ENCODE data around the gene SEM1. TPM values are rescaled to one million over a fixed set of nuclear protein-coding genes. Genes with fewer than 3 reads are reported as not detected.

Gene SEM1
- total RNA-seq, 2 experiments from 2014 or later, result 17.4 to 18.2 TPM

- peaks cover 26% of the 10 kb centered on the region for H3K4me1 Mint-ChIP-seq (ENCODE audit: low read depth)
- intact Hi-C loops (cut with DNase I, micrococcal nuclease), result no loop called here
- CTCF ChIA-PET, result no interaction called here
Observed at GRCh38 chr7:96685353-96685752, 24.3 kb downstream of the SEM1 start.

GRCh38 chr7:96679886-96680285 is 29.8 kb downstream of the SEM1 start:
- POLR2A ChIA-PET, result interaction anchor here (1.0 kb wide), 1 partner anchor 13 kb away, joined by 3 read pairs; no protein-coding TSS in a partner anchor
- H3K27ac Mint-ChIP-seq, result no peak overlapping the region
- H3K36me3 Mint-ChIP-seq (ENCODE audit: low read depth), result peaks cover 44% of the 10 kb centered on the region

More at GRCh38 chr7:96685353-96685752, 24.3 kb downstream of the SEM1 start:
- Histone ChIP-seq H3K27me3 (ENCODE audit: control insufficient read depth in 1 of 2, insufficient read depth in 2 of 2, low read length in 2 of 2) (no peaks in the 10 kb centered on the region), H3K9me3 (ENCODE audit: control insufficient read depth in 1 of 2, insufficient read depth in 1 of 2, low read length in 2 of 2) (no peaks in the 10 kb centered on the region), H3K36me3 (ENCODE audit: insufficient read depth, low read length) (peaks cover 9% of the 10 kb centered on the region), H3K4me3 (ENCODE audit: low read length) (no peak overlapping the region), H3K4me1 (ENCODE audit: insufficient read depth, low read length) (no peaks in the 10 kb centered on the region), H3K27ac (ENCODE audit: low read depth in 1 of 2, low read length in 2 of 2) (no peak overlapping the region)
- ATAC-seq (ENCODE audit: poor library complexity), result no peak
- no peak for TF ChIP-seq CTCF (IDR thresholded peaks at IDR 0.05)
- no peaks in the 10 kb centered on the region for H3K27me3 Mint-ChIP-seq
- H3K27ac Mint-ChIP-seq, result peak overlapping the region; percentile 26
- peak in 1 of 14 experiments; percentile 50 for DNase-seq
- peaks cover 96% of the 10 kb centered on the region for H3K36me3 Mint-ChIP-seq (ENCODE audit: low read depth)
- H3K9me3 Mint-ChIP-seq, result peaks cover 9% of the 10 kb centered on the region
- H3K4me3 Mint-ChIP-seq, result no peak overlapping the region
- POLR2A ChIA-PET, result no interaction called here

GRCh38 chr7:96676919-96677318 is 32.7 kb downstream of the SEM1 start:
- Mint-ChIP-seq H3K36me3 (ENCODE audit: low read depth) (peaks cover 34% of the 10 kb centered on the region), H3K9me3 (peaks cover 2% of the 10 kb centered on the region)
- no peak for ATAC-seq (ENCODE audit: poor library complexity)

More at GRCh38 chr7:96679886-96680285, 29.8 kb downstream of the SEM1 start:
- TF ChIP-seq CTCF (IDR thresholded peaks at IDR 0.05), result no peak
- intact Hi-C loops (cut with DNase I, micrococcal nuclease), result no loop called here
- Histone ChIP-seq H3K9me3 (ENCODE audit: control insufficient read depth in 1 of 2, insufficient read depth in 1 of 2, low read length in 2 of 2) (no peaks in the 10 kb centered on the region), H3K4me1 (ENCODE audit: insufficient read depth, low read length) (no peaks in the 10 kb centered on the region), H3K27me3 (ENCODE audit: control insufficient read depth in 1 of 2, insufficient read depth in 2 of 2, low read length in 2 of 2) (no peaks in the 10 kb centered on the region), H3K36me3 (ENCODE audit: insufficient read depth, low read length) (no peaks in the 10 kb centered on the region), H3K27ac (ENCODE audit: low read depth in 1 of 2, low read length in 2 of 2) (no peak overlapping the region), H3K4me3 (ENCODE audit: low read length) (no peak overlapping the region)
- H3K27me3 Mint-ChIP-seq, result no peaks in the 10 kb centered on the region
- CTCF ChIA-PET, result no interaction called here
- DNase-seq (no peak), ATAC-seq (ENCODE audit: poor library complexity) (no peak)
- H3K9me3 Mint-ChIP-seq, result peaks cover 7% of the 10 kb centered on the region
- peaks cover 8% of the 10 kb centered on the region for H3K4me1 Mint-ChIP-seq (ENCODE audit: low read depth)
- no peak overlapping the region for H3K4me3 Mint-ChIP-seq

More at GRCh38 chr7:96676919-96677318, 32.7 kb downstream of the SEM1 start:
- Histone ChIP-seq H3K9me3 (ENCODE audit: control insufficient read depth in 1 of 2, insufficient read depth in 1 of 2, low read length in 2 of 2) (no peaks in the 10 kb centered on the region), H3K36me3 (ENCODE audit: insufficient read depth, low read length) (peaks cover 8% of the 10 kb centered on the region), H3K27ac (ENCODE audit: low read depth in 1 of 2, low read length in 2 of 2) (no peak overlapping the region), H3K27me3 (ENCODE audit: control insufficient read depth in 1 of 2, insufficient read depth in 2 of 2, low read length in 2 of 2) (no peaks in the 10 kb centered on the region), H3K4me1 (ENCODE audit: insufficient read depth, low read length) (no peaks in the 10 kb centered on the region), H3K4me3 (ENCODE audit: low read length) (no peak overlapping the region)
- Mint-ChIP-seq H3K4me3 (no peak overlapping the region), H3K4me1 (ENCODE audit: low read depth) (no peaks in the 10 kb centered on the region), H3K27me3 (no peaks in the 10 kb centered on the region), H3K27ac (no peak overlapping the region)
- no peak for DNase-seq
- intact Hi-C loops (cut with DNase I, micrococcal nuclease), result no loop called here
- CTCF ChIA-PET, result no interaction called here
- no peak for TF ChIP-seq CTCF (IDR thresholded peaks at IDR 0.05)
- POLR2A ChIA-PET, result no interaction called here

All from CD4-positive, alpha-beta T cell (primary cell).